Endothelial cell of umbilical vein (primary cell): ENCODE data around the gene SLC25A24.
"Not testable (repeated sequence)": the region's sequence is repeated elsewhere in the genome, so short reads cannot be mapped to it uniquely, and the experiment has no call there.

Experiments
- EZH2 ChIP-seq: IDR thresholded peaks from 2 replicates; pipeline ENCODE4 v1.6.1; 2012; ENCODE audit warnings: borderline replicate concordance, low read depth, mild to moderate bottlenecking, moderate library complexity, low read length, inconsistent platforms; ENCODE audit not compliant: severe bottlenecking
- FOS ChIP-seq: IDR thresholded peaks from 2 replicates; pipeline ENCODE4 v1.6.1; 2011; ENCODE audit warnings: mild to moderate bottlenecking, low read length, moderate library complexity, borderline replicate concordance; ENCODE audit not compliant: insufficient read depth
- JUN ChIP-seq: IDR thresholded peaks from 2 replicates; pipeline ENCODE4 v1.6.1; 2011; ENCODE audit warnings: borderline replicate concordance, low read depth; ENCODE audit not compliant: insufficient read length, insufficient read depth
- MAX ChIP-seq: IDR thresholded peaks from 2 replicates; pipeline ENCODE4 v1.6.1; 2011; ENCODE audit not compliant: insufficient read depth, insufficient read length
- MYC ChIP-seq: IDR thresholded peaks from one replicate; pipeline ENCODE4 v1.6.1; 2011; ENCODE audit warnings: mild to moderate bottlenecking, low read depth, low read length
- POLR2A ChIP-seq: IDR thresholded peaks from 2 replicates; pipeline ENCODE4 v1.6.1; 2012; ENCODE audit warnings: low read depth, mild to moderate bottlenecking, control low read depth, low read length
- POLR2AphosphoS5 ChIP-seq: IDR thresholded peaks from 2 replicates; pipeline ENCODE4 v1.6.1; 2012; ENCODE audit warnings: low read depth, mild to moderate bottlenecking, control low read depth, low read length, moderate library complexity; ENCODE audit not compliant: insufficient read depth
- TF ChIP-seq, protein P1 (sequence below), 2 donors: IDR thresholded peaks; 1 replicate in 1 of 2; 2 replicates in 1 of 2; pipeline ENCODE4 v1.5.1; 2011; ENCODE audit warnings: low read length in 2 of 2, mild to moderate bottlenecking in 2 of 2, moderate library complexity in 2 of 2, control low read depth in 1 of 2, inconsistent platforms in 1 of 2, low read depth in 1 of 2; ENCODE audit not compliant: insufficient read depth in 1 of 2; ENCODE audit errors: extremely low read depth in 1 of 2

DNA sequence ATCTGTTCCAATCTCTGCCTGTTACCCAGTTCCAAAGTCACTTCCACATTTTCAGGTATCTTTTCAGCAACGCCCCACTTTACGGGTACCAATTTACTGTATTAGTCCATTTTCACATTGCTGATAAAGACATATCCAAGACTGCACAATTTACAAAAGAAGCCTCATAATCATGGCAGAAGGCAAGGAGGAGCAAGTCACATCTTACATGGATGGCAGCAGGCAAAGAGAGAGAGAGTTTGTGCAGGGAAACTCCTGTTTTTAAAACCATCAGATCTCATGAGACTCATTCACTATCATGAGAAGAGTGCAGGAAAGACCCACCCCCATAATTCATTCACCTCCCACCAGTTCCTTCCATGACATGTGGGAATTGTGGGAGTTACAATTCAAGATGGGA, 67.0 kb downstream of the SLC25A24 start:
- TF ChIP-seq POLR2A, EZH2, POLR2AphosphoS5, MAX, FOS, JUN, MYC: not testable (repeated sequence)
- TF ChIP-seq, protein P1, sequence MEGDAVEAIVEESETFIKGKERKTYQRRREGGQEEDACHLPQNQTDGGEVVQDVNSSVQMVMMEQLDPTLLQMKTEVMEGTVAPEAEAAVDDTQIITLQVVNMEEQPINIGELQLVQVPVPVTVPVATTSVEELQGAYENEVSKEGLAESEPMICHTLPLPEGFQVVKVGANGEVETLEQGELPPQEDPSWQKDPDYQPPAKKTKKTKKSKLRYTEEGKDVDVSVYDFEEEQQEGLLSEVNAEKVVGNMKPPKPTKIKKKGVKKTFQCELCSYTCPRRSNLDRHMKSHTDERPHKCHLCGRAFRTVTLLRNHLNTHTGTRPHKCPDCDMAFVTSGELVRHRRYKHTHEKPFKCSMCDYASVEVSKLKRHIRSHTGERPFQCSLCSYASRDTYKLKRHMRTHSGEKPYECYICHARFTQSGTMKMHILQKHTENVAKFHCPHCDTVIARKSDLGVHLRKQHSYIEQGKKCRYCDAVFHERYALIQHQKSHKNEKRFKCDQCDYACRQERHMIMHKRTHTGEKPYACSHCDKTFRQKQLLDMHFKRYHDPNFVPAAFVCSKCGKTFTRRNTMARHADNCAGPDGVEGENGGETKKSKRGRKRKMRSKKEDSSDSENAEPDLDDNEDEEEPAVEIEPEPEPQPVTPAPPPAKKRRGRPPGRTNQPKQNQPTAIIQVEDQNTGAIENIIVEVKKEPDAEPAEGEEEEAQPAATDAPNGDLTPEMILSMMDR (IDR thresholded peaks at IDR 0.05; ENCODE audit: extremely low read depth in 1 of 2, insufficient read depth in 1 of 2, low read depth in 1 of 2, low read length in 2 of 2), result not testable (repeated sequence)
